ENCODE data around the gene EIF2S1. TPM values are rescaled to one million over a fixed set of nuclear protein-coding genes. Genes with fewer than 3 reads are reported as not detected.

The EIF2S1 gene
- total and polyA plus RNA-seq, 2 of the 13 experiments (the other 11 are each of a cell fraction or from before 2014, with no cell fraction given): 49.1 to 246 TPM

GRCh38 chr14:67411370-67411769 lies 51.2 kb downstream of the EIF2S1 start:
- no peaks in the 10 kb centered on the region for H3K27me3 ChIP-seq (ENCODE audit: control insufficient read depth in 1 of 2, insufficient read depth in 2 of 2, low read length in 2 of 2)
- no peak for TF ChIP-seq HBP1 (CRISPR knock-in tag; IDR thresholded peaks at IDR 0.05; ENCODE audit: low read depth)
- TF ChIP-seq RCOR2 (CRISPR knock-in tag; IDR thresholded peaks at IDR 0.05): no peak
- TF ChIP-seq ZNF770 (CRISPR knock-in tag; IDR thresholded peaks at IDR 0.05): no peak
- no peak for TF ChIP-seq IKZF4 (CRISPR knock-in tag; IDR thresholded peaks at IDR 0.05; ENCODE audit: borderline replicate concordance, low read depth, not compliant biosample characterization)
- TF ChIP-seq ZIK1 (CRISPR knock-in tag; IDR thresholded peaks at IDR 0.05; ENCODE audit: borderline replicate concordance, low read depth): no peak
- no peak for TF ChIP-seq ZNF234 (CRISPR knock-in tag; conservative IDR thresholded peaks at IDR 0.05)
- no peak for TF ChIP-seq ZNF281 (CRISPR knock-in tag; IDR thresholded peaks at IDR 0.05; ENCODE audit: borderline replicate concordance)
- no peak for TF ChIP-seq ZSCAN30 (CRISPR knock-in tag; IDR thresholded peaks at IDR 0.05)
- TF ChIP-seq REST (IDR thresholded peaks at IDR 0.05; ENCODE audit: borderline replicate concordance in 1 of 2, low read depth in 1 of 2, low read length in 2 of 2): no peak
- TF ChIP-seq ZNF567 (CRISPR knock-in tag; IDR thresholded peaks at IDR 0.05; ENCODE audit: borderline replicate concordance): no peak
- TF ChIP-seq ZNF552 (CRISPR knock-in tag; IDR thresholded peaks at IDR 0.05; ENCODE audit: borderline replicate concordance): no peak
- TF ChIP-seq ATF5 (CRISPR knock-in tag; IDR thresholded peaks at IDR 0.05; ENCODE audit: low read depth): no peak

More at GRCh38 chr14:67411370-67411769, 51.2 kb downstream of the EIF2S1 start:
- ATAC-seq: no peak
- H3K79me2 ChIP-seq (ENCODE audit: insufficient read depth, low read length): no peaks in the 10 kb centered on the region
- BruUV-seq (replicated peaks): no TSS peak
- WGBS (ENCODE audit: low lambda C conversion rate): 53% methylated on average over 8 of the region's 8 CpGs
- no peak for FAIRE-seq
- H4K20me1 ChIP-seq (ENCODE audit: insufficient read depth, low read length): no peaks in the 10 kb centered on the region
- no peak for DNase-seq (ENCODE audit: low spot score)
- no peak overlapping the region for H3K27ac ChIP-seq (ENCODE audit: extremely low read length, insufficient read depth, low read length)
- ChIA-PET POLR2A (no interaction called here), CTCF (ENCODE audit: low intra/inter-chr PET ratio, low total read pairs) (no interaction called here)
- peaks cover 27% of the 10 kb centered on the region for H3K4me1 ChIP-seq (ENCODE audit: insufficient read depth, low read length)
- H3K4me2 ChIP-seq (ENCODE audit: low read depth, low read length): no peak overlapping the region
- H3K4me3 ChIP-seq (replicated peaks in 1 of 3; ENCODE audit: insufficient read depth in 1 of 3, low read depth in 2 of 3, low read length in 3 of 3): no peak overlapping the region
- H3K9me3 ChIP-seq (ENCODE audit: low read length): no peaks in the 10 kb centered on the region
- no peak overlapping the region for H3K9ac ChIP-seq (ENCODE audit: insufficient read depth, low read depth, low read length)
- intact Hi-C loops (cut with micrococcal nuclease; ENCODE audit: unreplicated experiment): no loop called here
- H3K36me3 ChIP-seq (replicated peaks in 1 of 2; ENCODE audit: control insufficient read depth in 1 of 2, insufficient read depth in 2 of 2, low read length in 2 of 2): no peaks in the 10 kb centered on the region
- H2AFZ ChIP-seq (ENCODE audit: low read length): no peak overlapping the region
- in situ Hi-C loops (cut with HindIII; ENCODE audit: extremely low pct_ligation_motif_present, low pct_unique_long_range_greater_than_20kb): no loop called here
